Bronchial epithelial cell (primary cell): ENCODE measurements around the gene SDCCAG8. TPM values are rescaled to one million over a fixed set of nuclear protein-coding genes. Genes with fewer than 3 reads are reported as not detected.
A peak's percentile ranks its signal among the peaks of the same experiment; 100 is the strongest.

Source experiments
- DNase-seq: peaks from one replicate; pipeline ENCODE4 v3.0.0-alpha.2; 2010; ENCODE audit warnings: low read depth
- FAIRE-seq: peaks from 2 replicates; lab custom pipeline; 2011; peaks lifted over from hg19 to GRCh38; lab: Jason Lieb, UNC
- H3K27me3 ChIP-seq: 2 replicates; pipeline ENCODE4 v1.5.1; 2011; ENCODE audit warnings: low read length; ENCODE audit not compliant: control insufficient read depth, insufficient read depth
- H3K36me3 ChIP-seq: 2 replicates; pipeline ENCODE4 v1.5.1; 2011; ENCODE audit warnings: low read length; ENCODE audit not compliant: control insufficient read depth, insufficient read depth
- H3K4me3 ChIP-seq: 2 replicates; pipeline ENCODE4 v1.5.1; 2011; ENCODE audit warnings: mild to moderate bottlenecking, low read depth, low read length, control low read depth
- total RNA-seq: library from RNA; depleted of rRNA; stranded (reverse); fragments of >200 nt; gene quantifications from 2 replicates; pipeline ENCODE4 v1.2.1, GENCODE V29; 2014
- TF ChIP-seq, protein P1 (sequence below): IDR thresholded peaks from 2 replicates; pipeline ENCODE4 v1.5.1; 2011; ENCODE audit warnings: mild to moderate bottlenecking, moderate library complexity, low read length, control low read depth, inconsistent platforms; ENCODE audit not compliant: insufficient read depth, severe bottlenecking

The SDCCAG8 gene
- total RNA-seq, 1 donor from 2014 or later: 32.4 TPM

DNA sequence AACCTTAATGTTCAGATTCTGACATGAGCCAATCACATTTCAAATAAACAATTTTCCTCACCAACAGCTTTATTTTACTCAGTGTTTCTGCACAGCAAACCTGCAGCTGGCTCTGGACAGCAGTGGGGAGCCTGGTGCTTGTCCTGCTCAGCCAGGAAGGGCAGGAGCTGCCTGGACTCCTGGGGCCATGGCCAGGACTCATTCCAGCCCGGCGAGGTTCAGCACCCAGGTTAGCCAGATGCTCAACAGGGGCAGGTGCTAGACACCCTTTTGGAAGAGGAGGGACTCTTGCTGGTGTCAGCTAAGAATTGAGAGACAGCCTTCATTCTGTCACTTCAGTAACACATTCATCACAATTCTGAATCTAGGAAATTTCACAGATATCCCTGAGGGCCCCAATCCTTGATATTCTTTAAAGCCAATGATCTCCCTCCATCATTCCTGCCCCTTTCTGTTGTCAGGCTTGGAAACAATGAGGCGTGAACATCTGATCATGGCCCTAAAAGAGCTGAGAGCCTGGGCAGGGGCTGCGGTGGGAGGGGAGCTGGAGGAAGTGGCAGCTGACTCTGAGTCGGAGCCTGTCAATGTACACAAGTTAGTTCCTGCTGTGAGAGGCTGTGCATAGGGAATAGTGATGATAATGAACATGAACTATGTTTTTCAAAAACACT lies 251.3 kb downstream of the SDCCAG8 start:
- DNase-seq: peak; percentile 20
- Histone ChIP-seq H3K4me3 (no peak overlapping the region), H3K36me3 (no peaks in the 10 kb centered on the region), H3K27me3 (no peaks in the 10 kb centered on the region)
- TF ChIP-seq, protein P1, sequence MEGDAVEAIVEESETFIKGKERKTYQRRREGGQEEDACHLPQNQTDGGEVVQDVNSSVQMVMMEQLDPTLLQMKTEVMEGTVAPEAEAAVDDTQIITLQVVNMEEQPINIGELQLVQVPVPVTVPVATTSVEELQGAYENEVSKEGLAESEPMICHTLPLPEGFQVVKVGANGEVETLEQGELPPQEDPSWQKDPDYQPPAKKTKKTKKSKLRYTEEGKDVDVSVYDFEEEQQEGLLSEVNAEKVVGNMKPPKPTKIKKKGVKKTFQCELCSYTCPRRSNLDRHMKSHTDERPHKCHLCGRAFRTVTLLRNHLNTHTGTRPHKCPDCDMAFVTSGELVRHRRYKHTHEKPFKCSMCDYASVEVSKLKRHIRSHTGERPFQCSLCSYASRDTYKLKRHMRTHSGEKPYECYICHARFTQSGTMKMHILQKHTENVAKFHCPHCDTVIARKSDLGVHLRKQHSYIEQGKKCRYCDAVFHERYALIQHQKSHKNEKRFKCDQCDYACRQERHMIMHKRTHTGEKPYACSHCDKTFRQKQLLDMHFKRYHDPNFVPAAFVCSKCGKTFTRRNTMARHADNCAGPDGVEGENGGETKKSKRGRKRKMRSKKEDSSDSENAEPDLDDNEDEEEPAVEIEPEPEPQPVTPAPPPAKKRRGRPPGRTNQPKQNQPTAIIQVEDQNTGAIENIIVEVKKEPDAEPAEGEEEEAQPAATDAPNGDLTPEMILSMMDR: no peak
- FAIRE-seq: no peak

DNA sequence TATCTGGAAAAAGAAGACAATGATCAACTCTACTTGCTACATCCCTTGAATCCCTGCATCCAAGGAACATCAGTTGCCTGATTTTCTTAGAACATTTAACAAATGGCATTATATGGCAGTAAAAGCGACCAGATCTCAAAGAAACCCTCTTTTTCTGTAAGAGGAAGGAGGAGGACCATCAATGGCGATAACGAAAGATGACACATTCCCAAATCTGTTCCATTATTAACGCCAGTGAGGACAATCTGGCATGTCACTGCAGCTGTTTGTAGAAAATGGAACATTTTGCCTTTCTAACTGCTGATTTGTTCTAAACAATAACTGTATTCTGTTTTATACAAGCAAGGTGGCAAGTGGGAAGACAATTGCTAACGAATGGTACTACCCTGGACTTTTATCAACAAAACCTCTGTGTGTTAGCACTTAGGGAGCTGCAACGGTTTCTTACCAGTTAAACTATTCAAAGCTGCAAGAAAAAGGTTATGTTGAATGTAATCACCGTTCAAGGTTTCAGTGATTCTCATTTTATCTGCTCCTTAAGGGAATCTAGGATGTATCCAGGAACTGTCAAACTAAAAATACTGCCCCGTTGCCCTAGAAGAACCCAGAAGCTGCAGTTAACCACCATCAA lies 251.9 kb downstream of the SDCCAG8 start:
- no peak for FAIRE-seq
- no peak for DNase-seq
- no peak overlapping the region for H3K4me3 ChIP-seq
- no peaks in the 10 kb centered on the region for H3K27me3 ChIP-seq
- H3K36me3 ChIP-seq: no peaks in the 10 kb centered on the region
- TF ChIP-seq, protein P1: no peak

DNA sequence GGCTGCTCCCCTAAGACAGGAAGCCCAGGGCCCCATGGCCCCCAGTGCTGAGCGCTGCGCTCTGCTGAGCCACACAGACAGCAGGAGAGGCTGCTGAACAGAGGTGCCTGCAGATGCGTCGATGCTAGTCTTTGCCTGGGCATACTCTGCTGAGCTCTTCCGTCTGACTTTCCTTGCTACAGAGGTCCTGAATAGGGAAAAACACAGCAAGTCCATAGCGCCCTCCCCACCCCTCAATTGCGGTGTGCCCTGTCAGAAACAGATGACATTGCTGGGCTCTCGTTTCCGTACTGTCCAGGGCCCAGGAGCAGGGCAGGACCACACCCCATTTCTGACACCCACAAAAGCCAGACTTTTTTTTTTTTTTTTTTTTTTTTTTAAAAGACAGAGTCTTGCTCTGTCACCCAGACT lies 252.5 kb downstream of the SDCCAG8 start:
- no peaks in the 10 kb centered on the region for H3K36me3 ChIP-seq
- H3K4me3 ChIP-seq: no peak overlapping the region
- no peaks in the 10 kb centered on the region for H3K27me3 ChIP-seq
- FAIRE-seq (no peak), DNase-seq (no peak)
- TF ChIP-seq, protein P1: no peak

DNA sequence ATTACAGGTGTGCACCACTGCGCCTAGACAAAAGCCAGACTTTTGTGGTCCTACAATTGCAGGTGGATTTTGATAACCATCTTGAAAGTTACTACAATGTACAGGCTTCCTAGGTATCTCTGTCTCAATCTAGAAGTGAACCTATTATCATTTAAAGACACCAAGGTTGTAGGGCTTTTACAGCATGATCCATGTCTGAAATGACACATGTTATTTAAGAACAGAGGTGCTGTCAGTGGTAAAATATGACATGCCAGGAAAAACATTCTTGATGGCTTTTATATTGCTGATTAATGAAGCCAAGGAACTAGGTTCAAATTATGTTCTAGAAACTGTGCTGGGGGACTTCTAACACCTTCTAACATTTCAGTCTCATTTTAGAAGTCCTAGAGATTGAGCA lies 253.1 kb downstream of the SDCCAG8 start:
- Histone ChIP-seq H3K27me3 (no peaks in the 10 kb centered on the region), H3K4me3 (no peak overlapping the region), H3K36me3 (no peaks in the 10 kb centered on the region)
- DNase-seq: no peak
- no peak for FAIRE-seq
- TF ChIP-seq, protein P1: no peak

DNA sequence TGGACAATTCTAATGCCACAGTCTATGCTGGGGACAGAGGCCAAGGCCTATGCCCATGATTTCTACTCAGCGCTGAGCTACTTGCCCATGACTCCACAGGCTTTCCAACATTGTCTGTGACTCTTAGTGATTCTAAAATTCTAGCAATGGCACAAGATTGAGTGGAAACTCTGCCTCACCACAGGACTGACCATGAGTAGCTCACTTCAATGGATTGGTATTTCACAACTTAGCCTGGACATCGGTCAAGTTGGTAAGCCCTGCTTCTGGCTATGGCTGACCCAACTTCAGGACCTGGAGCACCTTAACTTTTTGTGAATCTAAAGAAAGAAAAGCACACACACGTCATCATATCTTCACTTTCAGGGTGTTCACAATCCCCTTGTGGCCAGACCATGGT lies 255.1 kb downstream of the SDCCAG8 start:
- TF ChIP-seq, protein P1: no peak
- DNase-seq (no peak), FAIRE-seq (no peak)
- Histone ChIP-seq H3K4me3 (no peak overlapping the region), H3K36me3 (no peaks in the 10 kb centered on the region), H3K27me3 (no peaks in the 10 kb centered on the region)
